K562 (cell line): Measurements from ENCODE around the gene CHPF. TPM values are rescaled to one million over a fixed set of nuclear protein-coding genes. Genes with fewer than 3 reads are reported as not detected.

Source experiments
- FIP1L1 ChIP-seq: fragments of 200-400 bp; formaldehyde crosslinking; IDR thresholded peaks from 2 replicates; pipeline ENCODE4 v1.6.1; 2018; ENCODE audit warnings: mild to moderate bottlenecking, low read depth, low read length; ENCODE audit not compliant: poor library complexity, severe bottlenecking
- HNRNPLL ChIP-seq: fragments of 200-400 bp; formaldehyde crosslinking; IDR thresholded peaks from 2 replicates; pipeline ENCODE4 v1.6.1; 2017; ENCODE audit warnings: low read length, low read depth, mild to moderate bottlenecking; ENCODE audit not compliant: poor library complexity, severe bottlenecking
- NFRKB ChIP-seq: fragments of 450-650 bp; IDR thresholded peaks from 2 replicates; pipeline ENCODE4 v1.6.1; 2016; ENCODE audit warnings: low read depth
- SAFB2 ChIP-seq: fragments of 200-400 bp; formaldehyde crosslinking; IDR thresholded peaks from 2 replicates; pipeline ENCODE4 v1.6.1; 2018; ENCODE audit warnings: borderline replicate concordance, low read length, low read depth, moderate library complexity; ENCODE audit not compliant: severe bottlenecking
- SAP30 ChIP-seq: fragments of 200-600 bp; sonication (generic); IDR thresholded peaks from 2 replicates; pipeline ENCODE4 v1.6.1; 2012; ENCODE audit warnings: borderline replicate concordance, low read depth, mild to moderate bottlenecking, moderate library complexity, low read length, control low read depth, inconsistent platforms; ENCODE audit not compliant: insufficient read depth, poor library complexity, severe bottlenecking
- TAF1 ChIP-seq: IDR thresholded peaks from 2 replicates; pipeline ENCODE4 v1.6.1; 2011; ENCODE audit warnings: mild to moderate bottlenecking, low read length, moderate library complexity; ENCODE audit not compliant: insufficient read depth, control insufficient read depth, severe bottlenecking; ENCODE audit errors: extremely low read depth
- ZKSCAN8 ChIP-seq: fragments of 200-800 bp; sonication (Bioruptor generic); IDR thresholded peaks from 2 replicates; pipeline ENCODE4 v1.6.1; 2016; ENCODE audit warnings: missing genetic modification characterization, missing compliant biosample characterization
- polyA plus RNA-seq, 8 experiments: library from polyadenylated mRNA; depleted of rRNA in 4 of 8; stranded (reverse) in 5 of 8; unstranded in 3 of 8; fragments of >200 nt; fragmentation: Nextera tagmentation in 2 of 8; fragmentation: Illumina TruSeq in 1 of 8; extraction: Ambion mirVana in 2 of 8; extraction: Trizol in 1 of 8; gene quantifications; 2 replicates each; pipeline versions ENCODE4 v1.2.1 to v1.2.3, GENCODE V29; 2011 to 2014; ENCODE audit warnings: inconsistent platforms in 1 of 8, missing spikeins in 1 of 8
- total RNA-seq, 7 experiments: library from RNA; depleted of rRNA in 6 of 7; stranded (reverse); fragments of >200 nt in 6 of 7; fragmentation: Illumina TruSeq in 2 of 7; extraction: Trizol in 2 of 7; gene quantifications; 2 replicates each; pipeline versions ENCODE4 v1.2.1 to v1.2.3, GENCODE V29; 2011 to 2021; ENCODE audit warnings: low replicate concordance in 1 of 7
- TF ChIP-seq, protein P1 (sequence below), 2 experiments: IDR thresholded peaks in 1 of 2; conservative IDR thresholded peaks in 1 of 2; 2 replicates each; pipeline ENCODE4 v1.6.1; 2016; ENCODE audit warnings: low read depth in 2 of 2, mild to moderate bottlenecking in 1 of 2, missing compliant biosample characterization in 1 of 2, missing genetic modification characterization in 1 of 2, moderate library complexity in 1 of 2
- TF ChIP-seq, protein P2 (sequence below): fragments of 450-650 bp; IDR thresholded peaks from 2 replicates; pipeline ENCODE4 v1.6.1; 2016; ENCODE audit warnings: low read depth

Gene CHPF
- total and polyA plus RNA-seq, 9 of the 15 experiments (the other 6 are each of a cell fraction or from before 2014, with no cell fraction given) = 0.15 to 57.2 (median 7.9) TPM

DNA sequence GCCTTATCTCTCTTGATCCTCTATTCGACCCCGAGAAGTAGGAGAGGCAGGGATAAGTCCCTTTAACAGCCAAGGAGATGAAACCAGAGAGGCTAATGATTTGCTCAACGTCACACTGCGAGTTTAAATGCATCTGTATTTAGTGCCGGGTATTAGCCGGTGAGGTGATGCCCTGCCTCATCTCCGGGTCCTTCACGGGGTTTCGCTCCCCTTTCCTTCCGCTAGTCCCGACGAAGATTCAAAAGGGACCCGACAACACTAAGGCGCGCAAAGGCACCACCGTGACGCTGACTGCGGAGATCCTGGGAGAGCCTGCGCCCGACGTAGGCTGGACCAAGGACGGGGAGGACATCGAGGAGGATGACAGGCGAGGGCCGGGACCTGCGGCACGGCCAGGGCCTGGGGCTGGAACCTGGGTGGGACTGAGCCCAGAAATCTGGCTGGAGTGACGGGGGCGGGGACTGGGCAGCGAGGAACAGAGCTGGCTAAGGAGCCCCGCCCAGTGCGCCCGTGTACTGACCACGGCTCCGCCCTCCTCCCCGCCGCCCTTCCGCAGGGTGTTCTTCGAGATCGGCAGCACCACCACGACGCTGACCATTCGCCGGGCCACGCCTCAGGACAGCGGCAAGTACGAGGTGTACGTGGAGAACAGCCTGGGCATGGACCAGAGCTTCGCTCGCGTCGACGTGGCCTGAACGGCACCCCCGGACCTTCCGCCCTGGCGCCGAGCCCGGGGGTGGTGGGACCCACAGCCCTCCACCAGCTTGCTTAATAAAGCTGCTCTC is 45.9 kb downstream of the CHPF start (continued):
- no peak for TF ChIP-seq SAFB2
- TF ChIP-seq SAP30 = peak; percentile 47
- TF ChIP-seq, protein P1, sequence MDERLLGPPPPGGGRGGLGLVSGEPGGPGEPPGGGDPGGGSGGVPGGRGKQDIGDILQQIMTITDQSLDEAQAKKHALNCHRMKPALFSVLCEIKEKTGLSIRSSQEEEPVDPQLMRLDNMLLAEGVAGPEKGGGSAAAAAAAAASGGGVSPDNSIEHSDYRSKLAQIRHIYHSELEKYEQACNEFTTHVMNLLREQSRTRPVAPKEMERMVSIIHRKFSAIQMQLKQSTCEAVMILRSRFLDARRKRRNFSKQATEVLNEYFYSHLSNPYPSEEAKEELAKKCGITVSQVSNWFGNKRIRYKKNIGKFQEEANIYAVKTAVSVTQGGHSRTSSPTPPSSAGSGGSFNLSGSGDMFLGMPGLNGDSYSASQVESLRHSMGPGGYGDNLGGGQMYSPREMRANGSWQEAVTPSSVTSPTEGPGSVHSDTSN (CRISPR knock-in tag; IDR thresholded peaks at IDR 0.05; ENCODE audit: low read depth) = peak; percentile 28; the same call in 1 of the 2 replicates
- TF ChIP-seq, protein P1 (tag; conservative IDR thresholded peaks at IDR 0.05; ENCODE audit: low read depth) = no peak
- peak; percentile 17 for TF ChIP-seq TAF1
- peak; percentile 55 for TF ChIP-seq FIP1L1
- TF ChIP-seq HNRNPLL = peak; percentile 93
- TF ChIP-seq, protein P2, sequence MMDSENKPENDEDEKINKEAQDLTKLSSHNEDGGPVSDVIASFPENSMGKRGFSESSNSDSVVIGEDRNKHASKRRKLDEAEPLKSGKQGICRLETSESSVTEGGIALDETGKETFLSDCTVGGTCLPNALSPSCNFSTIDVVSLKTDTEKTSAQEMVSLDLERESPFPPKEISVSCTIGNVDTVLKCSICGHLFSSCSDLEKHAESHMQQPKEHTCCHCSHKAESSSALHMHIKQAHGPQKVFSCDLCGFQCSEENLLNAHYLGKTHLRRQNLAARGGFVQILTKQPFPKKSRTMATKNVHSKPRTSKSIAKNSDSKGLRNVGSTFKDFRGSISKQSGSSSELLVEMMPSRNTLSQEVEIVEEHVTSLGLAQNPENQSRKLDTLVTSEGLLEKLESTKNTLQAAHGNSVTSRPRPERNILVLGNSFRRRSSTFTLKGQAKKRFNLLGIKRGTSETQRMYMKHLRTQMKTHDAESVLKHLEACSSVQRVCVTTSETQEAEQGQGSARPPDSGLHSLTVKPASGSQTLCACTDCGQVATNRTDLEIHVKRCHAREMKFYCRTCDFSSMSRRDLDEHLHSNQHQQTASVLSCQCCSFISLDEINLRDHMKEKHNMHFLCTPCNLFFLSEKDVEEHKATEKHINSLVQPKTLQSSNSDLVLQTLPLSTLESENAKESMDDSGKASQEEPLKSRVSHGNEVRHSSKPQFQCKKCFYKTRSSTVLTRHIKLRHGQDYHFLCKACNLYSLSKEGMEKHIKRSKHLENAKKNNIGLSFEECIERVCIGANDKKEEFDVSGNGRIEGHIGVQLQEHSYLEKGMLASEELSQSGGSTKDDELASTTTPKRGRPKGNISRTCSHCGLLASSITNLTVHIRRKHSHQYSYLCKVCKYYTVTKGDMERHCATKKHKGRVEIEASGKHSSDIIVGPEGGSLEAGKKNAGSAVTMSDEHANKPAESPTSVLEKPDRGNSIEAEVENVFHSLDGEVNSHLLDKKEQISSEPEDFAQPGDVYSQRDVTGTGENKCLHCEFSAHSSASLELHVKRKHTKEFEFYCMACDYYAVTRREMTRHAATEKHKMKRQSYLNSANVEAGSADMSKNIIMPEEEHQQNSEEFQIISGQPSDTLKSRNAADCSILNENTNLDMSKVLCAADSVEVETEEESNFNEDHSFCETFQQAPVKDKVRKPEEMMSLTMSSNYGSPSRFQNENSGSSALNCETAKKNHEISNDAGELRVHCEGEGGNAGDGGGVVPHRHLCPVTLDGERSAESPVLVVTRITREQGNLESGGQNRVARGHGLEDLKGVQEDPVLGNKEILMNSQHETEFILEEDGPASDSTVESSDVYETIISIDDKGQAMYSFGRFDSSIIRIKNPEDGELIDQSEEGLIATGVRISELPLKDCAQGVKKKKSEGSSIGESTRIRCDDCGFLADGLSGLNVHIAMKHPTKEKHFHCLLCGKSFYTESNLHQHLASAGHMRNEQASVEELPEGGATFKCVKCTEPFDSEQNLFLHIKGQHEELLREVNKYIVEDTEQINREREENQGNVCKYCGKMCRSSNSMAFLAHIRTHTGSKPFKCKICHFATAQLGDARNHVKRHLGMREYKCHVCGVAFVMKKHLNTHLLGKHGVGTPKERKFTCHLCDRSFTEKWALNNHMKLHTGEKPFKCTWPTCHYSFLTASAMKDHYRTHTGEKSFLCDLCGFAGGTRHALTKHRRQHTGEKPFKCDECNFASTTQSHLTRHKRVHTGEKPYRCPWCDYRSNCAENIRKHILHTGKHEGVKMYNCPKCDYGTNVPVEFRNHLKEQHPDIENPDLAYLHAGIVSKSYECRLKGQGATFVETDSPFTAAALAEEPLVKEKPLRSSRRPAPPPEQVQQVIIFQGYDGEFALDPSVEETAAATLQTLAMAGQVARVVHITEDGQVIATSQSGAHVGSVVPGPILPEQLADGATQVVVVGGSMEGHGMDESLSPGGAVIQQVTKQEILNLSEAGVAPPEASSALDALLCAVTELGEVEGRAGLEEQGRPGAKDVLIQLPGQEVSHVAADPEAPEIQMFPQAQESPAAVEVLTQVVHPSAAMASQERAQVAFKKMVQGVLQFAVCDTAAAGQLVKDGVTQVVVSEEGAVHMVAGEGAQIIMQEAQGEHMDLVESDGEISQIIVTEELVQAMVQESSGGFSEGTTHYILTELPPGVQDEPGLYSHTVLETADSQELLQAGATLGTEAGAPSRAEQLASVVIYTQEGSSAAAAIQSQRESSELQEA = no peak
- TF ChIP-seq ZKSCAN8 (CRISPR knock-in tag) = no peak
- 0 out of 2 replicates have a peak, but pooled peaks have one; percentile 57 for TF ChIP-seq NFRKB
